HepG2 (cell line): ENCODE results near the gene JOSD2. TPM values are rescaled to one million over a fixed set of nuclear protein-coding genes. Genes with fewer than 3 reads are reported as not detected.

ENCODE experiments used
- ATAC-seq: fragments of 200-7000 bp; cut with Tn5 transposase; 3 replicates; pipeline ENCODE4 v1.9.1; 2020; ENCODE audit warnings: mild to moderate bottlenecking, moderate library complexity
- BruUV-seq: library from RNA; stranded (reverse); fragments of 400-500 nt; replicated peaks from 2 replicates; lab custom pipeline; 2021; lab: Mats Ljungman, UMichigan
- CTCF ChIA-PET: fragments of 300-600 bp; formaldehyde crosslinking; extraction: SDS; loops from one replicate; lab custom pipeline; 2021; ENCODE audit warnings: low total read pairs, inconsistent platforms, low intra/inter-chr PET ratio; lab: Yijun Ruan, JAX
- POLR2A ChIA-PET: fragments of 350-600 bp; sonication (Branson Sonifier 250); formaldehyde crosslinking; loops from one replicate; lab custom pipeline; 2020; ENCODE audit warnings: antibody characterized with exemption, inconsistent platforms; lab: Yijun Ruan, JAX
- DNase-seq: peaks from one replicate; pipeline ENCODE4 v3.0.0-alpha.2; 2015; ENCODE audit warnings: low spot score
- FAIRE-seq: peaks from 3 replicates; lab custom pipeline; 2011; peaks lifted over from hg19 to GRCh38; lab: Jason Lieb, UNC
- H2AFZ ChIP-seq: one replicate; pipeline ENCODE4 v1.6.1; 2011; ENCODE audit warnings: low read length, inconsistent platforms
- H3K27ac ChIP-seq: fragments of 300-600 bp; 3 replicates; pipeline ENCODE4 v1.8.0; 2011; ENCODE audit warnings: mixed run types, mild to moderate bottlenecking, mixed read lengths, low read length, inconsistent platforms; ENCODE audit not compliant: insufficient read depth; ENCODE audit errors: extremely low read length
- H3K27me3 ChIP-seq, 2 experiments: fragments of 200-600 bp in 1 of 2; 2 replicates in 1 of 2; 3 replicates in 1 of 2; pipeline versions ENCODE4 v1.6.0 to v1.8.0; 2011; ENCODE audit warnings: low read length in 2 of 2, mild to moderate bottlenecking in 2 of 2, moderate library complexity in 2 of 2, inconsistent platforms in 1 of 2; ENCODE audit not compliant: insufficient read depth in 2 of 2, control insufficient read depth in 1 of 2
- H3K36me3 ChIP-seq, 2 experiments: fragments of 200-600 bp in 1 of 2; replicated peaks in 1 of 2; 2 replicates in 1 of 2; 3 replicates in 1 of 2; pipeline versions ENCODE4 v1.5.1 to v1.8.0; 2011; ENCODE audit warnings: low read length in 2 of 2, inconsistent platforms in 1 of 2; ENCODE audit not compliant: insufficient read depth in 2 of 2, control insufficient read depth in 1 of 2
- H3K4me1 ChIP-seq: 2 replicates; pipeline ENCODE4 v1.5.1; 2012; ENCODE audit warnings: low read length, inconsistent platforms; ENCODE audit not compliant: insufficient read depth
- H3K4me2 ChIP-seq: 2 replicates; pipeline ENCODE4 v1.6.0; 2011; ENCODE audit warnings: low read depth, low read length, inconsistent platforms
- H3K4me3 ChIP-seq, 3 experiments: fragments of 200-600 bp in 1 of 3; sonication (generic), shearing (Covaris generic) in 1 of 3; replicated peaks in 1 of 3; 2 replicates each; pipeline ENCODE4 v1.5.1; 2011 to 2016; ENCODE audit warnings: low read length in 3 of 3, inconsistent platforms in 2 of 3, low read depth in 2 of 3, mild to moderate bottlenecking in 2 of 3, control low read depth in 1 of 3, mixed read lengths in 1 of 3; ENCODE audit not compliant: insufficient read depth in 1 of 3
- H3K79me2 ChIP-seq: one replicate; pipeline ENCODE4 v1.6.1; 2011; ENCODE audit warnings: low read length, inconsistent platforms; ENCODE audit not compliant: insufficient read depth
- H3K9ac ChIP-seq: 2 replicates; pipeline ENCODE4 v1.6.0; 2011; ENCODE audit warnings: mild to moderate bottlenecking, low read depth, low read length, inconsistent platforms; ENCODE audit not compliant: insufficient read depth
- H3K9me3 ChIP-seq: 2 replicates; pipeline ENCODE4 v1.5.1; 2012; ENCODE audit warnings: mild to moderate bottlenecking, low read length
- H4K20me1 ChIP-seq: 2 replicates; pipeline ENCODE4 v1.6.0; 2011; ENCODE audit warnings: inconsistent platforms, mild to moderate bottlenecking, low read length, moderate library complexity; ENCODE audit not compliant: insufficient read depth
- CBX1 ChIP-seq: IDR thresholded peaks from one replicate; pipeline ENCODE4 v1.6.1; 2016; ENCODE audit warnings: antibody characterized with exemption, low read depth
- CENPX ChIP-seq: sonication (generic); formaldehyde crosslinking; IDR thresholded peaks from 2 replicates; pipeline ENCODE4 v1.9.0; 2021; ENCODE audit warnings: mild to moderate bottlenecking, missing genetic modification reagents, moderate library complexity
- EP300 ChIP-seq, 3 experiments: sonication (generic) in 1 of 3; formaldehyde crosslinking in 1 of 3; IDR thresholded peaks; 2 replicates each; pipeline versions ENCODE4 v1.5.1 to v1.6.1; 2011 to 2020; ENCODE audit warnings: low read depth in 2 of 3, low read length in 2 of 3, borderline replicate concordance in 1 of 3, improper control_type of control experiment in 1 of 3, mild to moderate bottlenecking in 1 of 3, missing genetic modification reagents in 1 of 3, moderate library complexity in 1 of 3
- HES4 ChIP-seq: sonication (generic); formaldehyde crosslinking; IDR thresholded peaks from 2 replicates; pipeline ENCODE4 v1.9.0; 2021; ENCODE audit warnings: mild to moderate bottlenecking, missing genetic modification reagents, borderline replicate concordance
- NFE2 ChIP-seq: sonication (generic); formaldehyde crosslinking; IDR thresholded peaks from 2 replicates; pipeline ENCODE4 v1.4.0; 2020; ENCODE audit warnings: missing genetic modification reagents
- NFRKB ChIP-seq: fragments of 450-650 bp; IDR thresholded peaks from 2 replicates; pipeline ENCODE4 v1.6.1; 2017
- SYNCRIP ChIP-seq: fragments of 200-400 bp; formaldehyde crosslinking; IDR thresholded peaks from 2 replicates; pipeline ENCODE4 v1.6.1; 2018; ENCODE audit warnings: mild to moderate bottlenecking, low read depth, low read length; ENCODE audit not compliant: insufficient read depth
- ZNF235 ChIP-seq: sonication (generic); formaldehyde crosslinking; IDR thresholded peaks from 2 replicates; pipeline ENCODE4 v1.8.1; 2023; ENCODE audit warnings: mild to moderate bottlenecking, missing genetic modification reagents, borderline replicate concordance
- ZNF382 ChIP-seq: sonication (generic); formaldehyde crosslinking; IDR thresholded peaks from 2 replicates; pipeline ENCODE4 v1.5.0; 2020; ENCODE audit warnings: missing genetic modification reagents, mild to moderate bottlenecking, borderline replicate concordance
- WGBS: methylation state at CpG from one replicate; pipeline ENCODE4 v1.1.6; 2017; ENCODE audit warnings: low lambda C conversion rate; 5-methylcytosine and 5-hydroxymethylcytosine counted together
- in situ Hi-C: cut with HindIII; loops from 2 replicates; pipeline ENCODE4 v1.10.0; 2017; ENCODE audit warnings: low pct_unique_long_range_greater_than_20kb; ENCODE audit not compliant: extremely low pct_ligation_motif_present
- intact Hi-C: fragments of 100-400 bp; cut with micrococcal nuclease; formaldehyde crosslinking; loops from one replicate; pipeline ENCODE4 v1.10.0; 2022; ENCODE audit not compliant: unreplicated experiment
- polyA plus RNA-seq, 8 experiments: library from polyadenylated mRNA; depleted of rRNA in 3 of 8; stranded (reverse) in 7 of 8; unstranded in 1 of 8; fragments of >200 nt; fragmentation: Illumina TruSeq in 4 of 8; extraction: Trizol in 4 of 8; gene quantifications; 2 replicates each; pipeline versions ENCODE4 v1.2.1 to v1.2.3, GENCODE V29; 2011 to 2016; ENCODE audit warnings: low read depth in 4 of 8, missing spikeins in 1 of 8, mixed read lengths in 1 of 8; ENCODE audit not compliant: insufficient read depth in 1 of 8
- total RNA-seq, 5 experiments: library from RNA; depleted of rRNA; stranded (reverse); fragments of >200 nt; fragmentation: Illumina TruSeq; extraction: Trizol; gene quantifications; 2 replicates each; pipeline ENCODE4 v1.2.3, GENCODE V29; 2016; ENCODE audit warnings: low read depth in 1 of 5
- TF ChIP-seq, protein P1 (sequence below): sonication (generic); formaldehyde crosslinking; conservative IDR thresholded peaks from 2 replicates; pipeline ENCODE4 v1.8.1; 2023; ENCODE audit warnings: missing genetic modification reagents
- TF ChIP-seq, protein P2 (sequence below): sonication (generic); formaldehyde crosslinking; IDR thresholded peaks from 2 replicates; pipeline ENCODE4 v1.5.1; 2020; ENCODE audit warnings: mild to moderate bottlenecking, missing genetic modification reagents, moderate library complexity
- TF ChIP-seq, protein P3 (sequence below): sonication (generic); formaldehyde crosslinking; IDR thresholded peaks from 2 replicates; pipeline ENCODE4 v1.4.0; 2020; ENCODE audit warnings: missing genetic modification reagents, borderline replicate concordance
- TF ChIP-seq, protein P4 (sequence below): sonication (generic); formaldehyde crosslinking; IDR thresholded peaks from 2 replicates; pipeline ENCODE4 v1.4.0; 2020; ENCODE audit warnings: missing genetic modification reagents, low read depth, mild to moderate bottlenecking, borderline replicate concordance

The JOSD2 gene
- total and polyA plus RNA-seq, 2 of the 13 experiments (the other 11 are each of a cell fraction or from before 2014, with no cell fraction given) = 2.0 to 4.1 TPM

DNA sequence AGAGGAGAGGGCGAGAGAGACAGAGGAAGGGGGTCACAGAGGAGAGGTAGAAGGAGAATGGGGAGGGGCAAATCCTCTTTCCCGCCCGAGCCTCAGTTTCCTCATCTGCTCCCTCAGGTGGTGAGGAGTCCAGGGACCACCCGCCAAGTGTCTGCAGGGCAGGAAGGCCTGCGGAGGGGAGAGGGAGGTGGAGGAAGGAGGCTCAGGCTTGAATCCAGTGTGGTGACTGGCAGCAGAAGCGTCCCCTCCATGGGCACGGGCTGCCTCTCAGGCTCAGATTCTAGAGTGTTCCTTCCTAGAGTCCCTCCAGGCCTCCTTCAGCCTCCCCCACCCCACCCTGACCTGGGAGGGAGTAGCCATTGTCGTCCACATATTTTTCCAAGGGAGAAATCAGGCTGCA lies 17.8 kb downstream of the JOSD2 start:
- no peak for ATAC-seq
- H3K4me1 ChIP-seq = peaks cover 11% of the 10 kb centered on the region
- WGBS = 19% methylated on average over 6 of the region's 8 CpGs
- TF ChIP-seq EP300 (IDR thresholded peaks at IDR 0.05; ENCODE audit: low read depth in 2 of 2, low read length in 2 of 2) = no peak
- TF ChIP-seq EP300 (CRISPR knock-in tag; IDR thresholded peaks at IDR 0.05; ENCODE audit: borderline replicate concordance) = no peak
- TF ChIP-seq, protein P1, sequence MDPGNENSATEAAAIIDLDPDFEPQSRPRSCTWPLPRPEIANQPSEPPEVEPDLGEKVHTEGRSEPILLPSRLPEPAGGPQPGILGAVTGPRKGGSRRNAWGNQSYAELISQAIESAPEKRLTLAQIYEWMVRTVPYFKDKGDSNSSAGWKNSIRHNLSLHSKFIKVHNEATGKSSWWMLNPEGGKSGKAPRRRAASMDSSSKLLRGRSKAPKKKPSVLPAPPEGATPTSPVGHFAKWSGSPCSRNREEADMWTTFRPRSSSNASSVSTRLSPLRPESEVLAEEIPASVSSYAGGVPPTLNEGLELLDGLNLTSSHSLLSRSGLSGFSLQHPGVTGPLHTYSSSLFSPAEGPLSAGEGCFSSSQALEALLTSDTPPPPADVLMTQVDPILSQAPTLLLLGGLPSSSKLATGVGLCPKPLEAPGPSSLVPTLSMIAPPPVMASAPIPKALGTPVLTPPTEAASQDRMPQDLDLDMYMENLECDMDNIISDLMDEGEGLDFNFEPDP = no peak
- no peak for TF ChIP-seq CENPX (CRISPR knock-in tag)
- TF ChIP-seq, protein P2, sequence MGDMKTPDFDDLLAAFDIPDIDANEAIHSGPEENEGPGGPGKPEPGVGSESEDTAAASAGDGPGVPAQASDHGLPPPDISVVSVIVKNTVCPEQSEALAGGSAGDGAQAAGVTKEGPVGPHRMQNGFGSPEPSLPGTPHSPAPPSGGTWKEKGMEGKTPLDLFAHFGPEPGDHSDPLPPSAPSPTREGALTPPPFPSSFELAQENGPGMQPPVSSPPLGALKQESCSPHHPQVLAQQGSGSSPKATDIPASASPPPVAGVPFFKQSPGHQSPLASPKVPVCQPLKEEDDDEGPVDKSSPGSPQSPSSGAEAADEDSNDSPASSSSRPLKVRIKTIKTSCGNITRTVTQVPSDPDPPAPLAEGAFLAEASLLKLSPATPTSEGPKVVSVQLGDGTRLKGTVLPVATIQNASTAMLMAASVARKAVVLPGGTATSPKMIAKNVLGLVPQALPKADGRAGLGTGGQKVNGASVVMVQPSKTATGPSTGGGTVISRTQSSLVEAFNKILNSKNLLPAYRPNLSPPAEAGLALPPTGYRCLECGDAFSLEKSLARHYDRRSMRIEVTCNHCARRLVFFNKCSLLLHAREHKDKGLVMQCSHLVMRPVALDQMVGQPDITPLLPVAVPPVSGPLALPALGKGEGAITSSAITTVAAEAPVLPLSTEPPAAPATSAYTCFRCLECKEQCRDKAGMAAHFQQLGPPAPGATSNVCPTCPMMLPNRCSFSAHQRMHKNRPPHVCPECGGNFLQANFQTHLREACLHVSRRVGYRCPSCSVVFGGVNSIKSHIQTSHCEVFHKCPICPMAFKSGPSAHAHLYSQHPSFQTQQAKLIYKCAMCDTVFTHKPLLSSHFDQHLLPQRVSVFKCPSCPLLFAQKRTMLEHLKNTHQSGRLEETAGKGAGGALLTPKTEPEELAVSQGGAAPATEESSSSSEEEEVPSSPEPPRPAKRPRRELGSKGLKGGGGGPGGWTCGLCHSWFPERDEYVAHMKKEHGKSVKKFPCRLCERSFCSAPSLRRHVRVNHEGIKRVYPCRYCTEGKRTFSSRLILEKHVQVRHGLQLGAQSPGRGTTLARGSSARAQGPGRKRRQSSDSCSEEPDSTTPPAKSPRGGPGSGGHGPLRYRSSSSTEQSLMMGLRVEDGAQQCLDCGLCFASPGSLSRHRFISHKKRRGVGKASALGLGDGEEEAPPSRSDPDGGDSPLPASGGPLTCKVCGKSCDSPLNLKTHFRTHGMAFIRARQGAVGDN (CRISPR knock-in tag) = no peak
- TF ChIP-seq, protein P3, sequence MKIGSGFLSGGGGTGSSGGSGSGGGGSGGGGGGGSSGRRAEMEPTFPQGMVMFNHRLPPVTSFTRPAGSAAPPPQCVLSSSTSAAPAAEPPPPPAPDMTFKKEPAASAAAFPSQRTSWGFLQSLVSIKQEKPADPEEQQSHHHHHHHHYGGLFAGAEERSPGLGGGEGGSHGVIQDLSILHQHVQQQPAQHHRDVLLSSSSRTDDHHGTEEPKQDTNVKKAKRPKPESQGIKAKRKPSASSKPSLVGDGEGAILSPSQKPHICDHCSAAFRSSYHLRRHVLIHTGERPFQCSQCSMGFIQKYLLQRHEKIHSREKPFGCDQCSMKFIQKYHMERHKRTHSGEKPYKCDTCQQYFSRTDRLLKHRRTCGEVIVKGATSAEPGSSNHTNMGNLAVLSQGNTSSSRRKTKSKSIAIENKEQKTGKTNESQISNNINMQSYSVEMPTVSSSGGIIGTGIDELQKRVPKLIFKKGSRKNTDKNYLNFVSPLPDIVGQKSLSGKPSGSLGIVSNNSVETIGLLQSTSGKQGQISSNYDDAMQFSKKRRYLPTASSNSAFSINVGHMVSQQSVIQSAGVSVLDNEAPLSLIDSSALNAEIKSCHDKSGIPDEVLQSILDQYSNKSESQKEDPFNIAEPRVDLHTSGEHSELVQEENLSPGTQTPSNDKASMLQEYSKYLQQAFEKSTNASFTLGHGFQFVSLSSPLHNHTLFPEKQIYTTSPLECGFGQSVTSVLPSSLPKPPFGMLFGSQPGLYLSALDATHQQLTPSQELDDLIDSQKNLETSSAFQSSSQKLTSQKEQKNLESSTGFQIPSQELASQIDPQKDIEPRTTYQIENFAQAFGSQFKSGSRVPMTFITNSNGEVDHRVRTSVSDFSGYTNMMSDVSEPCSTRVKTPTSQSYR (CRISPR knock-in tag) = no peak
- no peak for TF ChIP-seq NFE2 (CRISPR knock-in tag)
- no peak for TF ChIP-seq HES4
- TF ChIP-seq ZNF382 (CRISPR knock-in tag) = no peak
- TF ChIP-seq, protein P4, sequence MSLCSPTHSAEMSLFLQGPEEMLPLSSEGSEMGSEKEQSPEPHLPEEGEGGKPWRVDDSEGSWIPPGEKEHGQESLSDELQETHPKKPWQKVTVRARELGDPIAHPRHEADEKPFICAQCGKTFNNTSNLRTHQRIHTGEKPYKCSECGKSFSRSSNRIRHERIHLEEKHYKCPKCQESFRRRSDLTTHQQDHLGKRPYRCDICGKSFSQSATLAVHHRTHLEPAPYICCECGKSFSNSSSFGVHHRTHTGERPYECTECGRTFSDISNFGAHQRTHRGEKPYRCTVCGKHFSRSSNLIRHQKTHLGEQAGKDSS = no peak
- TF ChIP-seq SYNCRIP = no peak
- TF ChIP-seq CBX1 = no peak
- no peak for TF ChIP-seq ZNF235 (CRISPR knock-in tag)
- TF ChIP-seq NFRKB = no peak
- ChIA-PET POLR2A (no interaction called here), CTCF (no interaction called here)
- H2AFZ ChIP-seq = no peak overlapping the region
- no peak for FAIRE-seq
- in situ Hi-C loops = no loop called here
- no peaks in the 10 kb centered on the region for H3K79me2 ChIP-seq
- H3K27me3 ChIP-seq = peaks cover 6 to 30% of the 10 kb centered on the region in 2 experiments; a peak in 4 of 5 replicates
- no peak overlapping the region for H3K9ac ChIP-seq
- intact Hi-C loops = no loop called here
- H4K20me1 ChIP-seq = no peaks in the 10 kb centered on the region
- H3K27ac ChIP-seq = no peak overlapping the region
- no peak overlapping the region for H3K4me3 ChIP-seq
- H3K9me3 ChIP-seq = no peaks in the 10 kb centered on the region
- no peak overlapping the region for H3K4me2 ChIP-seq
- H3K36me3 ChIP-seq = no peaks in the 10 kb centered on the region
- BruUV-seq = no TSS peak
- no peak for DNase-seq
